Neural progenitor cell (in vitro differentiated cells): ENCODE results near the gene MRPL40. TPM values are rescaled to one million over a fixed set of nuclear protein-coding genes. Genes with fewer than 3 reads are reported as not detected.

Experiments used
- DNase-seq: peaks from one replicate; pipeline ENCODE4 v3.0.0-alpha.2; 2016; ENCODE audit warnings: low spot score
- H2AFZ ChIP-seq: fragments of 200-600 bp; sonication (generic); replicated peaks from 2 replicates; pipeline ENCODE4 v1.6.1; 2016; ENCODE audit warnings: antibody characterized with exemption
- H3F3A ChIP-seq: fragments of 200-600 bp; sonication (generic); 2 replicates; pipeline ENCODE4 v1.6.1; 2016; ENCODE audit warnings: antibody characterized with exemption, low read depth
- H3K27ac ChIP-seq: fragments of 200-600 bp; sonication (generic); 2 replicates; pipeline ENCODE4 v1.5.1; 2016; ENCODE audit warnings: mild to moderate bottlenecking
- H3K27me3 ChIP-seq: fragments of 200-600 bp; sonication (generic); 2 replicates; pipeline ENCODE4 v1.6.1; 2016; ENCODE audit warnings: mild to moderate bottlenecking, moderate library complexity
- H3K36me3 ChIP-seq: fragments of 200-600 bp; sonication (generic); 2 replicates; pipeline ENCODE4 v1.5.1; 2016
- H3K4me1 ChIP-seq: fragments of 200-600 bp; sonication (generic); 2 replicates; pipeline ENCODE4 v1.6.1; 2016; ENCODE audit warnings: mixed run types
- H3K4me2 ChIP-seq: fragments of 200-600 bp; sonication (generic); 2 replicates; pipeline ENCODE4 v1.6.1; 2016
- H3K4me3 ChIP-seq: fragments of 200-600 bp; sonication (generic); 2 replicates; pipeline ENCODE4 v1.5.1; 2016
- H3K79me2 ChIP-seq: fragments of 200-600 bp; sonication (generic); 2 replicates; pipeline ENCODE4 v1.6.1; 2016; ENCODE audit warnings: low read depth
- H3K9ac ChIP-seq: fragments of 200-600 bp; sonication (generic); 2 replicates; pipeline ENCODE4 v1.6.1; 2016
- H3K9me3 ChIP-seq: fragments of 200-600 bp; sonication (generic); 2 replicates; pipeline ENCODE4 v1.5.1; 2016; ENCODE audit warnings: low read depth
- H4K20me1 ChIP-seq: fragments of 200-600 bp; sonication (generic); 2 replicates; pipeline ENCODE4 v1.6.1; 2016; ENCODE audit warnings: low read depth
- H3K27ac Mint-ChIP-seq: 3 replicates; pipeline ENCODE4 v1.8.0; 2021; ENCODE audit warnings: mixed read lengths
- H3K27me3 Mint-ChIP-seq: 2 replicates; pipeline ENCODE4 v1.8.0; 2022; ENCODE audit warnings: low read depth, mild to moderate bottlenecking, inconsistent platforms, moderate library complexity, mixed read lengths; ENCODE audit not compliant: insufficient read depth
- H3K36me3 Mint-ChIP-seq: 3 replicates; pipeline ENCODE4 v1.8.0; 2021; ENCODE audit warnings: mixed read lengths
- H3K4me1 Mint-ChIP-seq: 3 replicates; pipeline ENCODE4 v1.8.0; 2021; ENCODE audit warnings: mixed read lengths
- H3K4me3 Mint-ChIP-seq: 3 replicates; pipeline ENCODE4 v1.8.0; 2021; ENCODE audit warnings: mild to moderate bottlenecking, moderate library complexity, mixed read lengths
- H3K9me3 Mint-ChIP-seq: 3 replicates; pipeline ENCODE4 v1.8.0; 2020; ENCODE audit warnings: mixed read lengths
- CTCF ChIP-seq: fragments of 200-600 bp; sonication (generic); IDR thresholded peaks from 2 replicates; pipeline ENCODE4 v1.5.1; 2017; ENCODE audit warnings: antibody characterized with exemption, mild to moderate bottlenecking
- EZH2 ChIP-seq: fragments of 200-600 bp; sonication (generic); IDR thresholded peaks from 2 replicates; pipeline ENCODE4 v1.6.1; 2017; ENCODE audit warnings: antibody characterized with exemption, mild to moderate bottlenecking, moderate library complexity
- EZH2phosphoT487 ChIP-seq: fragments of 200-600 bp; sonication (generic); IDR thresholded peaks from 2 replicates; pipeline ENCODE4 v1.6.1; 2017; ENCODE audit warnings: antibody characterized with exemption
- total RNA-seq: library from RNA; depleted of rRNA; stranded (reverse); fragments of >200 nt; gene quantifications from 2 replicates; pipeline ENCODE4 v1.2.3, GENCODE V29; 2015; ENCODE audit warnings: low replicate concordance

MRPL40 gene
- total RNA-seq, 1 donor from 2014 or later: 17.0 TPM

- Mint-ChIP-seq H3K4me1 (peaks cover 25% of the 10 kb centered on the region), H3K27me3 (peaks cover 4% of the 10 kb centered on the region), H3K36me3 (peaks cover 8% of the 10 kb centered on the region), H3K27ac (peak within 1 kb of the TSS; percentile 100), H3K4me3 (peak within 1 kb of the TSS; percentile 99), H3K9me3 (no peaks in the 10 kb centered on the region)
- Histone ChIP-seq H3K9me3 (no peaks in the 10 kb centered on the region), H3K4me1 (peaks cover 17% of the 10 kb centered on the region), H3K27me3 (no peaks in the 10 kb centered on the region), H3K4me3 (peak within 1 kb of the TSS; percentile 77), H2AFZ (peak within 1 kb of the TSS; percentile 100), H3K4me2 (peak within 1 kb of the TSS; percentile 91), H3K27ac (peak within 1 kb of the TSS; percentile 98), H4K20me1 (peaks cover 36% of the 10 kb centered on the region), H3K36me3 (no peaks in the 10 kb centered on the region), H3K9ac (peak within 1 kb of the TSS; percentile 94), H3F3A (no peaks in the 10 kb centered on the region), H3K79me2 (peaks cover 57% of the 10 kb centered on the region)
- TF ChIP-seq CTCF (no peak), EZH2phosphoT487 (no peak), EZH2 (no peak)
- DNase-seq: peak; percentile 98
Measured at GRCh38 chr22:19479355-19480172, 47.2 kb downstream of the MRPL40 start, which contains the start of gene CDC45. TSS of gene CDC45 (plus strand) at chr22:19479920. CDS start at chr22:19479969, 49 bp downstream.

GRCh38 chr22:19480173-19480568 is 47.8 kb downstream of the MRPL40 start:
- Mint-ChIP-seq H3K27ac (no peak overlapping the region), H3K4me1 (peaks cover 25% of the 10 kb centered on the region), H3K36me3 (peaks cover 8% of the 10 kb centered on the region), H3K9me3 (no peaks in the 10 kb centered on the region), H3K27me3 (peaks cover 4% of the 10 kb centered on the region), H3K4me3 (peak overlapping the region; percentile 99)
- Histone ChIP-seq H3K9ac (peak overlapping the region; percentile 82), H3K4me2 (peak overlapping the region; percentile 91), H3K27me3 (no peaks in the 10 kb centered on the region), H3K79me2 (peaks cover 55% of the 10 kb centered on the region), H3F3A (no peaks in the 10 kb centered on the region), H2AFZ (peak overlapping the region; percentile 82), H3K9me3 (no peaks in the 10 kb centered on the region), H3K4me1 (peaks cover 17% of the 10 kb centered on the region), H3K27ac (no peak overlapping the region), H4K20me1 (peaks cover 33% of the 10 kb centered on the region), H3K36me3 (no peaks in the 10 kb centered on the region), H3K4me3 (peak overlapping the region; percentile 77)
- no peak for TF ChIP-seq CTCF
- no peak for TF ChIP-seq EZH2phosphoT487
- no peak for TF ChIP-seq EZH2
- DNase-seq: no peak

GRCh38 chr22:19480789-19481188 is 48.4 kb downstream of the MRPL40 start:
- Histone ChIP-seq H3K9ac (peak overlapping the region; percentile 82), H3K4me1 (peaks cover 17% of the 10 kb centered on the region), H3F3A (no peaks in the 10 kb centered on the region), H3K79me2 (peaks cover 49% of the 10 kb centered on the region), H3K36me3 (no peaks in the 10 kb centered on the region), H3K27me3 (no peaks in the 10 kb centered on the region), H3K4me2 (peak overlapping the region; percentile 91), H3K27ac (no peak overlapping the region), H3K9me3 (no peaks in the 10 kb centered on the region), H2AFZ (no peak overlapping the region), H4K20me1 (peaks cover 31% of the 10 kb centered on the region), H3K4me3 (peak overlapping the region; percentile 77)
- Mint-ChIP-seq H3K9me3 (no peaks in the 10 kb centered on the region), H3K36me3 (peaks cover 6% of the 10 kb centered on the region), H3K4me1 (peaks cover 25% of the 10 kb centered on the region), H3K4me3 (peak overlapping the region; percentile 99), H3K27ac (no peak overlapping the region), H3K27me3 (peaks cover 4% of the 10 kb centered on the region)
- TF ChIP-seq EZH2: no peak
- TF ChIP-seq EZH2phosphoT487: no peak
- no peak for TF ChIP-seq CTCF
- no peak for DNase-seq
